ENCODE measurements around the gene CCDC30. TPM values are rescaled to one million over a fixed set of nuclear protein-coding genes. Genes with fewer than 3 reads are reported as not detected.
A peak's percentile ranks its signal among the peaks of the same experiment; 100 is the strongest.

CCDC30 gene
- total RNA-seq, 4 donors from 2014 or later: 2.7 to 13.3 (median 7.1) TPM

DNA sequence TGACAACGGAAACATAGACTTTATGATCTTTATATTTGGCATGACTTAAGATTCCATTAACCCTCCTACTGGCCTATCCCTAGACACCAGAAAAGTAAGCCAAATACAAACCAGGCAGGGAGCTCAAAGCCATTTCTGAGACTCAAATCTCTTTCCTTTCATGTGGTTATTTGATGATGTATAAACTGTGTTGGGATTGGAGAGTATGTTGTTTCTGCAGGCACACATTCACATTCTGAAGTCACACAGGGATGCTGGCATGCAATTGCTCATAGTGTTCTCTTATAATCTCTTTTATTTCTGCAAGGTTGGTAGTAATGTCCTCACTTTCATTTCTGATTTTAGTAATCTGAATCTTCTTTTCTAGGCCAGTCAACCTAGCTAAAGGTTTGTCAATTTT lies 13.0 kb upstream of the CCDC30 start:
- Histone ChIP-seq H3K4me1 (no peaks in the 10 kb centered on the region), H3K27ac (no peak overlapping the region), H3K36me3 (no peaks in the 10 kb centered on the region), H3K27me3 (no peaks in the 10 kb centered on the region), H3K9me3 (no peaks in the 10 kb centered on the region), H3K4me3 (no peak overlapping the region)
- WGBS, 2 donors: 68 to 74% methylated on average over 1 of the region's 1 CpG
- DNase-seq (ENCODE audit: low spot score in 2 of 2): no peak
- TF ChIP-seq POLR2A (IDR thresholded peaks at IDR 0.05) (no peak), EP300 (IDR thresholded peaks at IDR 0.05) (no peak)
- TF ChIP-seq, protein P1, sequence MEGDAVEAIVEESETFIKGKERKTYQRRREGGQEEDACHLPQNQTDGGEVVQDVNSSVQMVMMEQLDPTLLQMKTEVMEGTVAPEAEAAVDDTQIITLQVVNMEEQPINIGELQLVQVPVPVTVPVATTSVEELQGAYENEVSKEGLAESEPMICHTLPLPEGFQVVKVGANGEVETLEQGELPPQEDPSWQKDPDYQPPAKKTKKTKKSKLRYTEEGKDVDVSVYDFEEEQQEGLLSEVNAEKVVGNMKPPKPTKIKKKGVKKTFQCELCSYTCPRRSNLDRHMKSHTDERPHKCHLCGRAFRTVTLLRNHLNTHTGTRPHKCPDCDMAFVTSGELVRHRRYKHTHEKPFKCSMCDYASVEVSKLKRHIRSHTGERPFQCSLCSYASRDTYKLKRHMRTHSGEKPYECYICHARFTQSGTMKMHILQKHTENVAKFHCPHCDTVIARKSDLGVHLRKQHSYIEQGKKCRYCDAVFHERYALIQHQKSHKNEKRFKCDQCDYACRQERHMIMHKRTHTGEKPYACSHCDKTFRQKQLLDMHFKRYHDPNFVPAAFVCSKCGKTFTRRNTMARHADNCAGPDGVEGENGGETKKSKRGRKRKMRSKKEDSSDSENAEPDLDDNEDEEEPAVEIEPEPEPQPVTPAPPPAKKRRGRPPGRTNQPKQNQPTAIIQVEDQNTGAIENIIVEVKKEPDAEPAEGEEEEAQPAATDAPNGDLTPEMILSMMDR (IDR thresholded peaks at IDR 0.05): no peak

DNA sequence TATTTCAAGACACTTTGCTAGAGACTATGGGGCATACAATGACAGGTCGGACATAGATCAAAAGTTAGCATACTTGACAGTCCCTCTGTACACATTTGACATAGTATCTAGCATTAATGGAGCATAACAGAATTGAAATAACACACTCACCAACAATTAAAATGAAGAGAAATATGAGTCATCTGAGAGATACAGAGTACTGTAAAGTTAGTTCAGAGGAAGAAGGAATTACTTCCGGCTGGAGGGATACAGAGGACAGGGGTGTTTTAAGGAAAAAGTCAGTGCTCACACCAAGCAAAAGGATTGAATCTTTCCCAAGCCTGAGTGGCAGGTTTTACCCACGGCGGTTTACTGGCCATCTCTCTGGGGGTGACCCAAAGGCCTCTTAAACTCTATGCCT lies 9.7 kb upstream of the CCDC30 start:
- Histone ChIP-seq H3K27me3 (no peaks in the 10 kb centered on the region), H3K4me1 (peaks cover 0 to 24% (median 9%) of the 10 kb centered on the region in 4 donors), H3K9me3 (no peaks in the 10 kb centered on the region), H3K36me3 (peaks cover 0 to 5% (median 0%) of the 10 kb centered on the region in 3 donors), H3K27ac (no peak overlapping the region), H3K4me3 (no peak overlapping the region)
- TF ChIP-seq POLR2A (IDR thresholded peaks at IDR 0.05) (no peak), EP300 (IDR thresholded peaks at IDR 0.05) (no peak)
- TF ChIP-seq, protein P1 (IDR thresholded peaks at IDR 0.05): no peak
- DNase-seq (ENCODE audit: low spot score in 2 of 2): no peak
- WGBS, 2 donors: 82 to 83% methylated on average over 4 of the region's 4 CpGs

GRCh38 chr1:42454403-42454802 lies 8.7 kb upstream of the CCDC30 start:
- WGBS, 2 donors: 94 to 96% methylated on average over 5 of the region's 5 CpGs
- Histone ChIP-seq H3K27ac (no peak overlapping the region), H3K27me3 (no peaks in the 10 kb centered on the region), H3K9me3 (no peaks in the 10 kb centered on the region), H3K36me3 (peaks cover 0 to 15% (median 0%) of the 10 kb centered on the region in 3 donors), H3K4me3 (no peak overlapping the region), H3K4me1 (peaks cover 0 to 24% (median 9%) of the 10 kb centered on the region in 4 donors)
- DNase-seq (ENCODE audit: low spot score in 2 of 2): no peak
- TF ChIP-seq, protein P1 (IDR thresholded peaks at IDR 0.05): no peak
- no peak for TF ChIP-seq EP300 (IDR thresholded peaks at IDR 0.05)
- TF ChIP-seq POLR2A (IDR thresholded peaks at IDR 0.05): no peak

DNA sequence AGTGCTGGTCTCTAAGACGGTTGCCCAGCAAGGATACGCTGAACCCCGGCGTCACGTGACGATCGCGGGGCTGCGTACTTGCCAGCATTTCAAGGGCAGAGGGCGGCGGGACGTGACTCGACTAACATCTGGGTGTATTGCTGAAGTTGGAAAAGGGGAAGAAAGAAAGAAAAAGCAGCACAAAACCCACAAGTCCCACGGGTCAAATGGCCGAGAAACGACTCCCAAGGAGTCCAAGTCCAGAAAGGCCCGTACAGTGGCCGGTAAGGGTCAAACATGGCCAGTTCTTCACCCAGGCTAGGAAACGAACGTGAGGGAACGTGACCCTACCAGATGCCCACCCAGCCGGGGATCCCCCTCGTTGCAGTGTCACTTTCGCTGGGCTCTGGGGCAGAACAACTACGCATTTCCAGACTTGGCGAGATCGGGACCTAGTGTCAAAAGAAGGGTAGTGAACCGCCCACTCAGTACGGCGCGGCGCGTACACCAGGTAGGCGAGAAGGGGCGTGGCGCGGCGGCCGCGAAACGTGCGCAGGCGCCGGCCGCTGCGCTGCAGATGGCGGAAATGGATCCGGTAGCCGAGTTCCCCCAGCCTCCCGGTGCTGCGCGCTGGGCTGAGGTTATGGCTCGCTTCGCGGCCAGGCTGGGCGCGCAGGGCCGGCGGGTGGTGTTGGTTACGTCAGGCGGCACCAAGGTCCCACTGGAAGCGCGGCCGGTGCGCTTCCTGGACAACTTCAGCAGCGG lies 6.9 kb upstream of the CCDC30 start, which contains the start of the genes PPCS and ZMYND12:
PPCS (plus strand) TSS at position 534 of the 744 bp plus-strand sequence; CDS start at position 557, 23 bp downstream.
ZMYND12 (minus strand) TSS at position 13 of the 744 bp plus-strand sequence. CDS start 25 bp downstream, outside the sequence.
- peaks cover 0 to 24% (median 9%) of the 10 kb centered on the region in 4 donors for H3K4me1 ChIP-seq
- H3K4me3 ChIP-seq: peak within 1 kb of the TSS; percentile 61 to 96 (median 90)
- WGBS, 2 donors: 0% methylated on average over 36 to 42 of the region's 66 CpGs
- H3K27ac ChIP-seq: peak within 1 kb of the TSS; percentile 70 to 93 (median 92)
- H3K27me3 ChIP-seq: no peaks in the 10 kb centered on the region
- no peaks in the 10 kb centered on the region for H3K9me3 ChIP-seq
- TF ChIP-seq, protein P1 (IDR thresholded peaks at IDR 0.05): peak in 2 of 5 experiments; percentile 64 to 70
- TF ChIP-seq EP300 (IDR thresholded peaks at IDR 0.05) (peak in 1 of 2 donors; percentile 82), POLR2A (IDR thresholded peaks at IDR 0.05) (peak in 1 of 2 donors; percentile 39)
- peaks cover 0 to 29% (median 0%) of the 10 kb centered on the region in 3 donors for H3K36me3 ChIP-seq
- peak; percentile 77 to 89 for DNase-seq (ENCODE audit: low spot score in 2 of 2)

DNA sequence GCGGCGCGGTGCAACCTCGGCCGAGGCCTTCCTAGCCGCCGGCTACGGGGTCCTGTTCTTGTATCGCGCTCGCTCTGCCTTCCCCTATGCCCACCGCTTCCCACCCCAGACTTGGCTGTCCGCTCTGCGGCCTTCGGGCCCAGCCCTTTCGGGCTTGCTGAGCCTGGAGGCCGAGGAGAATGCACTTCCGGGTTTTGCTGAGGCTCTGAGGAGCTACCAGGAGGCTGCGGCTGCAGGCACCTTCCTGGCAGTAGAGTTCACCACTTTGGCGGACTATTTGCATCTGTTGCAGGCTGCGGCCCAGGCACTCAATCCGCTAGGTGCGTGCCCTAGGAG lies 6.4 kb upstream of the CCDC30 start:
- Histone ChIP-seq H3K36me3 (peaks cover 0 to 33% (median 0%) of the 10 kb centered on the region in 3 donors), H3K4me3 (peak overlapping the region; percentile 61 to 96 (median 90)), H3K27ac (peak overlapping the region; percentile 70 to 93 (median 92)), H3K27me3 (no peaks in the 10 kb centered on the region), H3K9me3 (no peaks in the 10 kb centered on the region), H3K4me1 (peaks cover 0 to 24% (median 9%) of the 10 kb centered on the region in 4 donors)
- TF ChIP-seq POLR2A (IDR thresholded peaks at IDR 0.05): no peak
- no peak for TF ChIP-seq EP300 (IDR thresholded peaks at IDR 0.05)
- TF ChIP-seq, protein P1 (IDR thresholded peaks at IDR 0.05): no peak
- peak in 1 of 2 donors; percentile 18 for DNase-seq (ENCODE audit: low spot score in 2 of 2)
- WGBS, 2 donors: 3 to 5% methylated on average over 7 to 18 of the region's 23 CpGs
